Neural progenitor cell (in vitro differentiated cells): ENCODE measurements around the gene GADD45G. TPM values are rescaled to one million over a fixed set of nuclear protein-coding genes. Genes with fewer than 3 reads are reported as not detected.

Experiments
- DNase-seq: peaks from one replicate; pipeline ENCODE4 v3.0.0-alpha.2; 2016; ENCODE audit warnings: low spot score
- H2AFZ ChIP-seq: fragments of 200-600 bp; sonication (generic); replicated peaks from 2 replicates; pipeline ENCODE4 v1.6.1; 2016; ENCODE audit warnings: antibody characterized with exemption
- H3F3A ChIP-seq: fragments of 200-600 bp; sonication (generic); 2 replicates; pipeline ENCODE4 v1.6.1; 2016; ENCODE audit warnings: antibody characterized with exemption, low read depth
- H3K27ac ChIP-seq: fragments of 200-600 bp; sonication (generic); 2 replicates; pipeline ENCODE4 v1.5.1; 2016; ENCODE audit warnings: mild to moderate bottlenecking
- H3K27me3 ChIP-seq: fragments of 200-600 bp; sonication (generic); 2 replicates; pipeline ENCODE4 v1.6.1; 2016; ENCODE audit warnings: mild to moderate bottlenecking, moderate library complexity
- H3K36me3 ChIP-seq: fragments of 200-600 bp; sonication (generic); 2 replicates; pipeline ENCODE4 v1.5.1; 2016
- H3K4me1 ChIP-seq: fragments of 200-600 bp; sonication (generic); 2 replicates; pipeline ENCODE4 v1.6.1; 2016; ENCODE audit warnings: mixed run types
- H3K4me2 ChIP-seq: fragments of 200-600 bp; sonication (generic); 2 replicates; pipeline ENCODE4 v1.6.1; 2016
- H3K4me3 ChIP-seq: fragments of 200-600 bp; sonication (generic); 2 replicates; pipeline ENCODE4 v1.5.1; 2016
- H3K79me2 ChIP-seq: fragments of 200-600 bp; sonication (generic); 2 replicates; pipeline ENCODE4 v1.6.1; 2016; ENCODE audit warnings: low read depth
- H3K9ac ChIP-seq: fragments of 200-600 bp; sonication (generic); 2 replicates; pipeline ENCODE4 v1.6.1; 2016
- H3K9me3 ChIP-seq: fragments of 200-600 bp; sonication (generic); 2 replicates; pipeline ENCODE4 v1.5.1; 2016; ENCODE audit warnings: low read depth
- H4K20me1 ChIP-seq: fragments of 200-600 bp; sonication (generic); 2 replicates; pipeline ENCODE4 v1.6.1; 2016; ENCODE audit warnings: low read depth
- H3K27ac Mint-ChIP-seq: 3 replicates; pipeline ENCODE4 v1.8.0; 2021; ENCODE audit warnings: mixed read lengths
- H3K27me3 Mint-ChIP-seq: 2 replicates; pipeline ENCODE4 v1.8.0; 2022; ENCODE audit warnings: low read depth, mild to moderate bottlenecking, inconsistent platforms, moderate library complexity, mixed read lengths; ENCODE audit not compliant: insufficient read depth
- H3K36me3 Mint-ChIP-seq: 3 replicates; pipeline ENCODE4 v1.8.0; 2021; ENCODE audit warnings: mixed read lengths
- H3K4me1 Mint-ChIP-seq: 3 replicates; pipeline ENCODE4 v1.8.0; 2021; ENCODE audit warnings: mixed read lengths
- H3K4me3 Mint-ChIP-seq: 3 replicates; pipeline ENCODE4 v1.8.0; 2021; ENCODE audit warnings: mild to moderate bottlenecking, moderate library complexity, mixed read lengths
- H3K9me3 Mint-ChIP-seq: 3 replicates; pipeline ENCODE4 v1.8.0; 2020; ENCODE audit warnings: mixed read lengths
- EZH2 ChIP-seq: fragments of 200-600 bp; sonication (generic); IDR thresholded peaks from 2 replicates; pipeline ENCODE4 v1.6.1; 2017; ENCODE audit warnings: antibody characterized with exemption, mild to moderate bottlenecking, moderate library complexity
- EZH2phosphoT487 ChIP-seq: fragments of 200-600 bp; sonication (generic); IDR thresholded peaks from 2 replicates; pipeline ENCODE4 v1.6.1; 2017; ENCODE audit warnings: antibody characterized with exemption
- total RNA-seq: library from RNA; depleted of rRNA; stranded (reverse); fragments of >200 nt; gene quantifications from 2 replicates; pipeline ENCODE4 v1.2.3, GENCODE V29; 2015; ENCODE audit warnings: low replicate concordance
- TF ChIP-seq, protein P1 (sequence below): fragments of 200-600 bp; sonication (generic); IDR thresholded peaks from 2 replicates; pipeline ENCODE4 v1.5.1; 2017; ENCODE audit warnings: antibody characterized with exemption, mild to moderate bottlenecking

The GADD45G gene
- total RNA-seq, 1 donor from 2014 or later = not detected

DNA sequence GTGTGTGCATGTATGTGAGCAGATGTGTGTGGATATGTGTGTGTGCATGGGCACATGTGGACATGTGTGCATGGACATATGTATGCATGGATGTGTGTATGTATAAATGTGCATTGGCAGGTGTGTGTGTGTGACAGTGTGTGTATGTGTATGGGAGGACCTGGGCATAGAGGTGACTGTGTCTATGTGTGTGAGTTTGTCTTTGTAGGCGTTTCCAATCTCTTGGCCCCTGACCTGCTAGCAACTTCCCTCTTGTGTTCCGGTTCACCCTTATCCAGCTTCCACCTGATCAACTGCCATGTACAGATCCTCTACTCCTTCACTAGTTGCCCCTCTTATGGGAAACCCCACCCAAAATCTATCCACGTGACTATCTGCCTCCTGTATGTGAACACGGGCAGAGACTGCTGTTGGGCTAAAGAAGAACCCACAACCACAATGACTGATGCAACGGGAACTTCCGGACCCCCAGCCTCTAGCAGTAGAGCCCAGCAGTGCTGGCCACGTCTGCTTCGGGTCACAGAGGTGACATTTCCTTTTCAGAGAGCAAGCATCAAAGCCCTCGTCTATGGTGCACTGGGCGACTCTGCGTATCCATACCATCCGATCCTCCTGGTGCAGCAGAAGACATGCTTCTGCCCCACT lies 24.9 kb upstream of the GADD45G start:
- H3K27me3 Mint-ChIP-seq = no peaks in the 10 kb centered on the region
- Histone ChIP-seq H3K9me3 (no peaks in the 10 kb centered on the region), H4K20me1 (no peaks in the 10 kb centered on the region), H3K36me3 (no peaks in the 10 kb centered on the region), H3K4me3 (no peak overlapping the region), H3K27ac (no peak overlapping the region), H3K4me2 (no peak overlapping the region), H2AFZ (no peak overlapping the region), H3K27me3 (no peaks in the 10 kb centered on the region), H3K79me2 (no peaks in the 10 kb centered on the region), H3K9ac (no peak overlapping the region), H3F3A (no peaks in the 10 kb centered on the region), H3K4me1 (no peaks in the 10 kb centered on the region)
- H3K9me3 Mint-ChIP-seq = peaks cover 6% of the 10 kb centered on the region
- no peak overlapping the region for H3K4me3 Mint-ChIP-seq
- TF ChIP-seq EZH2 (no peak), EZH2phosphoT487 (no peak)
- TF ChIP-seq, protein P1, sequence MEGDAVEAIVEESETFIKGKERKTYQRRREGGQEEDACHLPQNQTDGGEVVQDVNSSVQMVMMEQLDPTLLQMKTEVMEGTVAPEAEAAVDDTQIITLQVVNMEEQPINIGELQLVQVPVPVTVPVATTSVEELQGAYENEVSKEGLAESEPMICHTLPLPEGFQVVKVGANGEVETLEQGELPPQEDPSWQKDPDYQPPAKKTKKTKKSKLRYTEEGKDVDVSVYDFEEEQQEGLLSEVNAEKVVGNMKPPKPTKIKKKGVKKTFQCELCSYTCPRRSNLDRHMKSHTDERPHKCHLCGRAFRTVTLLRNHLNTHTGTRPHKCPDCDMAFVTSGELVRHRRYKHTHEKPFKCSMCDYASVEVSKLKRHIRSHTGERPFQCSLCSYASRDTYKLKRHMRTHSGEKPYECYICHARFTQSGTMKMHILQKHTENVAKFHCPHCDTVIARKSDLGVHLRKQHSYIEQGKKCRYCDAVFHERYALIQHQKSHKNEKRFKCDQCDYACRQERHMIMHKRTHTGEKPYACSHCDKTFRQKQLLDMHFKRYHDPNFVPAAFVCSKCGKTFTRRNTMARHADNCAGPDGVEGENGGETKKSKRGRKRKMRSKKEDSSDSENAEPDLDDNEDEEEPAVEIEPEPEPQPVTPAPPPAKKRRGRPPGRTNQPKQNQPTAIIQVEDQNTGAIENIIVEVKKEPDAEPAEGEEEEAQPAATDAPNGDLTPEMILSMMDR = no peak
- H3K27ac Mint-ChIP-seq = no peak overlapping the region
- DNase-seq = no peak
- H3K36me3 Mint-ChIP-seq = no peaks in the 10 kb centered on the region
- no peaks in the 10 kb centered on the region for H3K4me1 Mint-ChIP-seq

DNA sequence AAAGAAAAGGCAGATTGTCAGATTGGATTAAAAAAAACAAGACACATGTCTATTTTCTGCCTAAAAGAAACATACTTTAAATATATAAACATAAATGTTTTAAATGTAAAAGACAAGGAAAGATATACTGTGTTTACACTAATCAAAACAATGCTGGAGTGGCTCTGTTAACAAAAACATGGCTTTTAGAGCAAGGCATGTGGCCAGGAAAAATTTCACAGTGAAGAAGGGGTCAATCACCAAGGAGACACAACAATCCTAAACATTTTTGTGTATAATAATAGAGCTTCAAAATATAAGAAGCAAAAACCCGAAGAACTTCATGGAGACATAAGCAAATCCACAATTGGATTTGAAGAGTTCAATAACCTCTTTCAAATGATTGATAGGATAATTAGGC lies 18.5 kb upstream of the GADD45G start:
- Mint-ChIP-seq H3K9me3 (peaks cover 6% of the 10 kb centered on the region), H3K4me1 (no peaks in the 10 kb centered on the region), H3K4me3 (no peak overlapping the region), H3K27ac (no peak overlapping the region), H3K27me3 (no peaks in the 10 kb centered on the region), H3K36me3 (no peaks in the 10 kb centered on the region)
- no peak for DNase-seq
- no peaks in the 10 kb centered on the region for H3K4me1 ChIP-seq
- no peak overlapping the region for H3K4me2 ChIP-seq
- H3K27me3 ChIP-seq = no peaks in the 10 kb centered on the region
- H2AFZ ChIP-seq = no peak overlapping the region
- no peaks in the 10 kb centered on the region for H3K79me2 ChIP-seq
- H3K27ac ChIP-seq = no peak overlapping the region
- no peaks in the 10 kb centered on the region for H4K20me1 ChIP-seq
- H3K9ac ChIP-seq = no peak overlapping the region
- H3K9me3 ChIP-seq = no peaks in the 10 kb centered on the region
- no peak overlapping the region for H3K4me3 ChIP-seq
- no peaks in the 10 kb centered on the region for H3F3A ChIP-seq
- TF ChIP-seq, protein P1 = no peak
- TF ChIP-seq EZH2 (no peak), EZH2phosphoT487 (no peak)
- no peaks in the 10 kb centered on the region for H3K36me3 ChIP-seq

DNA sequence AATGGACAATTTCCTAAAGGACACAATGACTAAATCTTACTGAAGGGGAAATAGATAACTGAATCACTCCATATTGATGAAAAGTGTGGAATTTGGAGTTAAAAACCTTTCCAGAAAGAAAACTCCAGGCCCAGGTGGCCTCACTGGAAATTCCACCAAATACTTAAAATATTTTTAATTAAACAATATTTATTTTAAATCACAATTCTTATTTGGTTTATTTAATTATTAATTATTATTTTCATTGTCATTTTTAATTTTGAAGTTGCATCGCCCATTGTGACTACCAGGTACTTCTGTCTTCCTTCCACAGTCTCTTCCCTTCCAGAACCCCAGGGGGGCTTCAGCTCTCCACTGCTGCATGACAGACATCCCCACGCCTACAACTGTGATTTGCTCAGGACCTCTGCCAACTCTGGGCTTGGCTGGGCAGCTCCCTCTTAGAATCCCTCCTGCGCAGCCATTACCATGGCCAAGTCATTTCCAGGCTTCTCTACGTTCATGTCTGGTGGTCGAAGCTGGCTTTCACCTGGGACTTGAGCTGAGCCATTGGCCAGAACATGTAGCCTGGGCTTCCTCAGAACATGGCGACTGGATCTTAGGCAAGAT lies 16.4 kb upstream of the GADD45G start:
- Mint-ChIP-seq H3K4me3 (no peak overlapping the region), H3K4me1 (peaks cover 8% of the 10 kb centered on the region), H3K9me3 (peaks cover 6% of the 10 kb centered on the region), H3K36me3 (no peaks in the 10 kb centered on the region), H3K27ac (no peak overlapping the region), H3K27me3 (no peaks in the 10 kb centered on the region)
- Histone ChIP-seq H3K4me1 (peaks cover 8% of the 10 kb centered on the region), H4K20me1 (no peaks in the 10 kb centered on the region), H3K9ac (no peak overlapping the region), H3F3A (no peaks in the 10 kb centered on the region), H3K4me3 (no peak overlapping the region), H3K27ac (no peak overlapping the region), H3K36me3 (no peaks in the 10 kb centered on the region), H2AFZ (no peak overlapping the region), H3K79me2 (no peaks in the 10 kb centered on the region), H3K4me2 (no peak overlapping the region), H3K9me3 (no peaks in the 10 kb centered on the region), H3K27me3 (no peaks in the 10 kb centered on the region)
- TF ChIP-seq EZH2 = no peak
- TF ChIP-seq, protein P1 = no peak
- no peak for TF ChIP-seq EZH2phosphoT487
- DNase-seq = no peak
